Measurements from ENCODE around the gene ROBO1.

DNA sequence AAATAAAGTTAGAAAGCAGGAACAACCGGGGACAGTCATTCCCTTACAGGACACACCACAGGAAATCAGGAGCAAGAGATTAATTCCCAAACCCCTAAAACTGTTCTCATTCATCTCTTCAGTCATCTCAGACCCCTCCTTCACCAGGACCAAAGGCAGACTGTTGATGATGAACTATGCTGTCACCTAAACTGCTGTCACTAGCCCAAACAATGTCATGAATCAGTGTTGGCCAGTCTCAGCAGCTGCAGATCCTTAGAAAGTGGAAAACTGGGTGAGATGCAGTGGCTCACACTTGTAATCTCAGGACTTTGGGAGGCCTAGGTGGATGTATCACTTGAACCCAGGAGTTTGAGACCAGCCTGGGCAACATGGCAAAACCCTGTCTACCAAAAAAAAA lies 909.6 kb downstream of the ROBO1 start:
- TF ChIP-seq CTCF (IDR thresholded peaks at IDR 0.05), result no peak
- no peak for TF ChIP-seq EZH2 (IDR thresholded peaks at IDR 0.05; ENCODE audit: borderline replicate concordance, insufficient read depth, low read depth, low read length, poor library complexity, severe bottlenecking)

All from B cell (primary cell).